WERI-Rb-1 (cell line): ENCODE data around the gene ERF.

Experiments used
- DNase-seq: peaks from one replicate; pipeline ENCODE4 v3.0.0-alpha.2; 2020
- H3K27ac ChIP-seq: fragments of 250-450 bp; sonication (Bioruptor Pico); 2 replicates; pipeline ENCODE4 v1.5.1; 2020; ENCODE audit warnings: mild to moderate bottlenecking, moderate library complexity
- H3K27me3 ChIP-seq: fragments of 250-450 bp; sonication (Bioruptor Pico); 2 replicates; pipeline ENCODE4 v1.5.1; 2021; ENCODE audit warnings: mild to moderate bottlenecking, low read depth, moderate library complexity; ENCODE audit not compliant: insufficient read depth, severe bottlenecking
- H3K36me3 ChIP-seq: fragments of 250-450 bp; sonication (Bioruptor Pico); 2 replicates; pipeline ENCODE4 v1.5.1; 2020; ENCODE audit warnings: mild to moderate bottlenecking, moderate library complexity
- H3K4me3 ChIP-seq: 2 replicates; pipeline ENCODE4 v1.5.1; 2011; ENCODE audit warnings: low read depth, mild to moderate bottlenecking, control low read depth, low read length
- H3K9me3 ChIP-seq: fragments of 250-450 bp; sonication (Bioruptor Pico); 2 replicates; pipeline ENCODE4 v1.5.1; 2021; ENCODE audit warnings: mild to moderate bottlenecking, moderate library complexity; ENCODE audit not compliant: severe bottlenecking
- CTCF ChIP-seq: IDR thresholded peaks from 2 replicates; pipeline ENCODE4 v1.5.1; 2011; ENCODE audit warnings: low read depth, mild to moderate bottlenecking, control low read depth, inconsistent platforms, low read length

The ERF gene

GRCh38 chr19:42230571-42230970 lies 24.4 kb downstream of the ERF start:
- Histone ChIP-seq H3K27ac (peak overlapping the region; percentile 84), H3K9me3 (no peaks in the 10 kb centered on the region), H3K36me3 (peaks cover 74% of the 10 kb centered on the region), H3K27me3 (no peaks in the 10 kb centered on the region), H3K4me3 (no peak overlapping the region)
- TF ChIP-seq CTCF, result no peak
- no peak for DNase-seq

GRCh38 chr19:42229855-42230351 lies 25.0 kb downstream of the ERF start:
- no peaks in the 10 kb centered on the region for H3K9me3 ChIP-seq
- peaks cover 72% of the 10 kb centered on the region for H3K36me3 ChIP-seq
- no peaks in the 10 kb centered on the region for H3K27me3 ChIP-seq
- peak overlapping the region; percentile 84 for H3K27ac ChIP-seq
- DNase-seq, result peak; percentile 91
- no peak for TF ChIP-seq CTCF
- peak overlapping the region; percentile 7; the same call in 1 of the 2 replicates for H3K4me3 ChIP-seq

GRCh38 chr19:42229301-42229854 lies 25.6 kb downstream of the ERF start:
- Histone ChIP-seq H3K27me3 (no peaks in the 10 kb centered on the region), H3K4me3 (no peak overlapping the region), H3K27ac (peak overlapping the region; percentile 84), H3K36me3 (peaks cover 72% of the 10 kb centered on the region), H3K9me3 (no peaks in the 10 kb centered on the region)
- DNase-seq, result no peak
- TF ChIP-seq CTCF, result no peak

GRCh38 chr19:42228641-42229040 lies 26.3 kb downstream of the ERF start:
- peak overlapping the region; percentile 84 for H3K27ac ChIP-seq
- no peaks in the 10 kb centered on the region for H3K27me3 ChIP-seq
- TF ChIP-seq CTCF, result no peak
- no peak overlapping the region for H3K4me3 ChIP-seq
- peak; percentile 79 for DNase-seq
- no peaks in the 10 kb centered on the region for H3K9me3 ChIP-seq
- peaks cover 67% of the 10 kb centered on the region for H3K36me3 ChIP-seq

GRCh38 chr19:42226886-42227285 lies 28.0 kb downstream of the ERF start:
- Histone ChIP-seq H3K36me3 (peaks cover 54% of the 10 kb centered on the region), H3K27ac (no peak overlapping the region), H3K27me3 (no peaks in the 10 kb centered on the region), H3K9me3 (no peaks in the 10 kb centered on the region), H3K4me3 (no peak overlapping the region)
- no peak for TF ChIP-seq CTCF
- DNase-seq, result no peak
